Measurements from ENCODE around the gene CCDC181.

CCDC181 gene

GRCh38 chr1:169473347-169473746 lies 46.1 kb upstream of the CCDC181 start:
- no peak for TF ChIP-seq TCF12 (IDR thresholded peaks at IDR 0.05; ENCODE audit: low read depth)
- no peak for TF ChIP-seq CREB1 (IDR thresholded peaks at IDR 0.05; ENCODE audit: low read depth)
- TF ChIP-seq CEBPB (IDR thresholded peaks at IDR 0.05), result no peak
- TF ChIP-seq NFIC (IDR thresholded peaks at IDR 0.05), result no peak
- TF ChIP-seq EP300 (IDR thresholded peaks at IDR 0.05; ENCODE audit: borderline replicate concordance), result no peak
- no peak for TF ChIP-seq MAX (IDR thresholded peaks at IDR 0.05)
- no peak for TF ChIP-seq RAD21 (IDR thresholded peaks at IDR 0.05; ENCODE audit: low read depth)
- no peak for TF ChIP-seq USF1 (IDR thresholded peaks at IDR 0.05)
- TF ChIP-seq TEAD4 (IDR thresholded peaks at IDR 0.05), result no peak

GRCh38 chr1:169472738-169473137 lies 45.5 kb upstream of the CCDC181 start:
- no peak for TF ChIP-seq MAX (IDR thresholded peaks at IDR 0.05)
- no peak for TF ChIP-seq FOXM1 (IDR thresholded peaks at IDR 0.05; ENCODE audit: borderline replicate concordance, low read depth)
- no peak for TF ChIP-seq TCF12 (IDR thresholded peaks at IDR 0.05; ENCODE audit: low read depth)
- TF ChIP-seq EP300 (IDR thresholded peaks at IDR 0.05; ENCODE audit: borderline replicate concordance), result no peak
- no peak for TF ChIP-seq CREB1 (IDR thresholded peaks at IDR 0.05; ENCODE audit: low read depth)
- TF ChIP-seq EGR1 (IDR thresholded peaks at IDR 0.05), result no peak
- TF ChIP-seq CEBPB (IDR thresholded peaks at IDR 0.05), result no peak
- TF ChIP-seq REST (IDR thresholded peaks at IDR 0.05; ENCODE audit: low read depth), result no peak
- no peak for TF ChIP-seq USF1 (IDR thresholded peaks at IDR 0.05)
- no peak for TF ChIP-seq RAD21 (IDR thresholded peaks at IDR 0.05; ENCODE audit: low read depth)
- no peak for TF ChIP-seq YY1 (IDR thresholded peaks at IDR 0.05; ENCODE audit: low read depth)
- no peak for TF ChIP-seq TEAD4 (IDR thresholded peaks at IDR 0.05)
- TF ChIP-seq ZBTB7A (IDR thresholded peaks at IDR 0.05; ENCODE audit: low read depth), result no peak

GRCh38 chr1:169468982-169469381 lies 41.7 kb upstream of the CCDC181 start:
- no peak for TF ChIP-seq CEBPB (IDR thresholded peaks at IDR 0.05)
- no peak for TF ChIP-seq MAX (IDR thresholded peaks at IDR 0.05)
- no peak for TF ChIP-seq TEAD4 (IDR thresholded peaks at IDR 0.05)
- TF ChIP-seq CREB1 (IDR thresholded peaks at IDR 0.05; ENCODE audit: low read depth), result no peak
- no peak for TF ChIP-seq EGR1 (IDR thresholded peaks at IDR 0.05)
- TF ChIP-seq FOXM1 (IDR thresholded peaks at IDR 0.05; ENCODE audit: borderline replicate concordance, low read depth), result no peak
- no peak for TF ChIP-seq REST (IDR thresholded peaks at IDR 0.05; ENCODE audit: low read depth)
- no peak for TF ChIP-seq RAD21 (IDR thresholded peaks at IDR 0.05; ENCODE audit: low read depth)
- TF ChIP-seq USF1 (IDR thresholded peaks at IDR 0.05), result no peak
- TF ChIP-seq EP300 (IDR thresholded peaks at IDR 0.05; ENCODE audit: borderline replicate concordance), result no peak
- TF ChIP-seq TAF1 (IDR thresholded peaks at IDR 0.05; ENCODE audit: low read depth), result no peak
- TF ChIP-seq TCF12 (IDR thresholded peaks at IDR 0.05; ENCODE audit: low read depth), result no peak

GRCh38 chr1:169466259-169467230 lies 39.3 kb upstream of the CCDC181 start:
- no peak for TF ChIP-seq EGR1 (IDR thresholded peaks at IDR 0.05)
- TF ChIP-seq TCF12 (IDR thresholded peaks at IDR 0.05; ENCODE audit: low read depth), result no peak
- TF ChIP-seq RAD21 (IDR thresholded peaks at IDR 0.05; ENCODE audit: low read depth), result peak; percentile 63
- TF ChIP-seq MAX (IDR thresholded peaks at IDR 0.05), result no peak

GRCh38 chr1:169465281-169465680 lies 38.0 kb upstream of the CCDC181 start:
- TF ChIP-seq ZBTB7A (IDR thresholded peaks at IDR 0.05; ENCODE audit: low read depth), result no peak

Data from Ishikawa (cell line).